Muscle layer of colon (tissue), 2 donors: ENCODE results near the gene FAM117A.

Experiments used
- H3K27ac ChIP-seq: one replicate; pipeline ENCODE4 v1.7.0; 2013; ENCODE audit warnings: low read depth, mild to moderate bottlenecking, low read length, moderate library complexity
- H3K27me3 ChIP-seq, 2 donors: one replicate each; pipeline ENCODE4 v1.7.0; 2013; ENCODE audit warnings: low read length in 2 of 2, mild to moderate bottlenecking in 2 of 2; ENCODE audit not compliant: insufficient read depth in 2 of 2, control insufficient read depth in 1 of 2
- H3K36me3 ChIP-seq: one replicate; pipeline ENCODE4 v1.7.0; 2013; ENCODE audit warnings: mild to moderate bottlenecking, low read length; ENCODE audit not compliant: insufficient read depth
- H3K4me1 ChIP-seq: one replicate; pipeline ENCODE4 v1.7.0; 2013; ENCODE audit warnings: mild to moderate bottlenecking, low read length; ENCODE audit not compliant: insufficient read depth
- H3K4me3 ChIP-seq, 2 donors: one replicate each; pipeline ENCODE4 v1.7.0; 2013; ENCODE audit warnings: low read length in 2 of 2, low read depth in 1 of 2, mild to moderate bottlenecking in 1 of 2, moderate library complexity in 1 of 2
- H3K9ac ChIP-seq: one replicate; pipeline ENCODE4 v1.7.0; 2013; ENCODE audit warnings: low read length
- H3K9me3 ChIP-seq: one replicate; pipeline ENCODE4 v1.7.0; 2013; ENCODE audit warnings: mild to moderate bottlenecking, low read length
- donor health status: abdominal sarcoma.
- donor health status: Adenocarcinoma of cecum.

The FAM117A gene

GRCh38 chr17:49783071-49783715, 19.3 kb upstream of the FAM117A start:
- Histone ChIP-seq H3K9me3 (no peaks in the 10 kb centered on the region), H3K36me3 (no peaks in the 10 kb centered on the region), H3K27me3 (no peaks in the 10 kb centered on the region), H3K4me1 (peaks cover 60% of the 10 kb centered on the region), H3K9ac (peak overlapping the region; percentile 23), H3K27ac (peak overlapping the region; percentile 77), H3K4me3 (peak overlapping the region in 1 of 2 donors; percentile 25)

- Histone ChIP-seq H3K4me3 (no peak overlapping the region), H3K4me1 (peaks cover 73% of the 10 kb centered on the region), H3K9ac (no peak overlapping the region), H3K36me3 (no peaks in the 10 kb centered on the region), H3K27ac (peak overlapping the region; percentile 36), H3K27me3 (no peaks in the 10 kb centered on the region), H3K9me3 (no peaks in the 10 kb centered on the region)
Observed at GRCh38 chr17:49779739-49780231, 15.9 kb upstream of the FAM117A start.

GRCh38 chr17:49779156-49779738, 15.3 kb upstream of the FAM117A start:
- Histone ChIP-seq H3K9ac (no peak overlapping the region), H3K4me3 (no peak overlapping the region), H3K27ac (peak overlapping the region; percentile 36), H3K27me3 (no peaks in the 10 kb centered on the region), H3K9me3 (no peaks in the 10 kb centered on the region), H3K36me3 (no peaks in the 10 kb centered on the region), H3K4me1 (peaks cover 69% of the 10 kb centered on the region)

GRCh38 chr17:49777563-49777962, 13.6 kb upstream of the FAM117A start:
- Histone ChIP-seq H3K4me3 (peak overlapping the region in 1 of 2 donors; percentile 12), H3K9me3 (no peaks in the 10 kb centered on the region), H3K27ac (peak overlapping the region; percentile 71), H3K4me1 (peaks cover 52% of the 10 kb centered on the region), H3K9ac (no peak overlapping the region), H3K36me3 (no peaks in the 10 kb centered on the region), H3K27me3 (no peaks in the 10 kb centered on the region)

- Histone ChIP-seq H3K36me3 (no peaks in the 10 kb centered on the region), H3K27ac (peak overlapping the region; percentile 71), H3K9ac (no peak overlapping the region), H3K4me3 (peak overlapping the region; percentile 8 to 12), H3K9me3 (no peaks in the 10 kb centered on the region), H3K4me1 (peaks cover 50% of the 10 kb centered on the region), H3K27me3 (no peaks in the 10 kb centered on the region)
Observed at GRCh38 chr17:49776551-49777300, 12.8 kb upstream of the FAM117A start.

- Histone ChIP-seq H3K27ac (peak overlapping the region; percentile 71), H3K36me3 (no peaks in the 10 kb centered on the region), H3K4me3 (no peak overlapping the region), H3K9ac (no peak overlapping the region), H3K9me3 (no peaks in the 10 kb centered on the region), H3K4me1 (peaks cover 50% of the 10 kb centered on the region), H3K27me3 (no peaks in the 10 kb centered on the region)
Observed at GRCh38 chr17:49775546-49776260, 11.8 kb upstream of the FAM117A start.

GRCh38 chr17:49766918-49767530, 3.1 kb upstream of the FAM117A start:
- H3K36me3 ChIP-seq, result no peaks in the 10 kb centered on the region
- H3K27ac ChIP-seq, result no peak overlapping the region
- H3K4me3 ChIP-seq, result no peak overlapping the region
- H3K9me3 ChIP-seq, result no peaks in the 10 kb centered on the region
- no peaks in the 10 kb centered on the region for H3K27me3 ChIP-seq
- no peak overlapping the region for H3K9ac ChIP-seq
- H3K4me1 ChIP-seq, result peaks cover 12% of the 10 kb centered on the region

- peak overlapping the region; percentile 63 to 79 for H3K4me3 ChIP-seq
Observed at GRCh38 chr17:49764559-49765180, 739 bp upstream of the FAM117A start.

GRCh38 chr17:49762151-49762941, 1.6 kb downstream of the FAM117A start:
- Histone ChIP-seq H3K4me1 (peaks cover 45% of the 10 kb centered on the region), H3K27me3 (no peaks in the 10 kb centered on the region), H3K4me3 (peak overlapping the region; percentile 63 to 79), H3K36me3 (no peaks in the 10 kb centered on the region), H3K9me3 (no peaks in the 10 kb centered on the region), H3K27ac (peak overlapping the region; percentile 68), H3K9ac (no peak overlapping the region)

More at GRCh38 chr17:49764559-49765180, 739 bp upstream of the FAM117A start:
- peaks cover 35% of the 10 kb centered on the region for H3K4me1 ChIP-seq
- no peak overlapping the region for H3K27ac ChIP-seq
- no peaks in the 10 kb centered on the region for H3K27me3 ChIP-seq
- no peaks in the 10 kb centered on the region for H3K36me3 ChIP-seq
- H3K9ac ChIP-seq, result no peak overlapping the region
- no peaks in the 10 kb centered on the region for H3K9me3 ChIP-seq

- peaks cover 45% of the 10 kb centered on the region for H3K4me1 ChIP-seq
- H3K27me3 ChIP-seq, result no peaks in the 10 kb centered on the region
- H3K4me3 ChIP-seq, result no peak overlapping the region
- H3K9ac ChIP-seq, result no peak overlapping the region
- H3K27ac ChIP-seq, result peak overlapping the region; percentile 21
- no peaks in the 10 kb centered on the region for H3K9me3 ChIP-seq
- H3K36me3 ChIP-seq, result no peaks in the 10 kb centered on the region
Observed at GRCh38 chr17:49760932-49761558, 2.9 kb downstream of the FAM117A start.
